ENCODE results near the gene PRR33.
"Not testable (repeated sequence)": the region's sequence is repeated elsewhere in the genome, so short reads cannot be mapped to it uniquely, and the experiment has no call there.

PRR33 gene

GRCh38 chr11:1876361-1877063, 15.2 kb downstream of the PRR33 start:
- H3K9me3 ChIP-seq (ENCODE audit: insufficient read depth, low read depth, low read length) = no peaks in the 10 kb centered on the region
- H2AFZ ChIP-seq (ENCODE audit: low read length) = no peak overlapping the region
- no peaks in the 10 kb centered on the region for H3K4me1 ChIP-seq (ENCODE audit: insufficient read depth, low read length, poor library complexity, severe bottlenecking)
- no peaks in the 10 kb centered on the region for H3K36me3 ChIP-seq (ENCODE audit: insufficient read depth, low read length)
- H3K4me3 ChIP-seq (ENCODE audit: low read length, poor library complexity, severe bottlenecking) = no peak overlapping the region
- H3K4me2 ChIP-seq (ENCODE audit: low read depth, low read length, poor library complexity, severe bottlenecking) = no peak overlapping the region
- no peaks in the 10 kb centered on the region for H3F3A ChIP-seq (ENCODE audit: low read depth)
- H3K27me3 ChIP-seq (ENCODE audit: insufficient read depth, low read length, poor library complexity, severe bottlenecking) = no peaks in the 10 kb centered on the region
- no peaks in the 10 kb centered on the region for H3K9me2 ChIP-seq (replicated peaks; ENCODE audit: low read depth, low read length)
- no peak overlapping the region for H3K9ac ChIP-seq (ENCODE audit: low read depth, low read length, poor library complexity, severe bottlenecking)
- peak; percentile 62 for TF ChIP-seq CTCF (conservative IDR thresholded peaks at IDR 0.05; ENCODE audit: low read length)
- TF ChIP-seq EZH2phosphoT487 (IDR thresholded peaks at IDR 0.05; ENCODE audit: borderline replicate concordance) = no peak
- peaks cover 4% of the 10 kb centered on the region for H4K20me1 ChIP-seq (ENCODE audit: insufficient read depth, low read length, poor library complexity, severe bottlenecking)
- H3K79me2 ChIP-seq (ENCODE audit: insufficient read depth, low read length) = peaks cover 7% of the 10 kb centered on the region; the same call in 1 of the 2 replicates

DNA sequence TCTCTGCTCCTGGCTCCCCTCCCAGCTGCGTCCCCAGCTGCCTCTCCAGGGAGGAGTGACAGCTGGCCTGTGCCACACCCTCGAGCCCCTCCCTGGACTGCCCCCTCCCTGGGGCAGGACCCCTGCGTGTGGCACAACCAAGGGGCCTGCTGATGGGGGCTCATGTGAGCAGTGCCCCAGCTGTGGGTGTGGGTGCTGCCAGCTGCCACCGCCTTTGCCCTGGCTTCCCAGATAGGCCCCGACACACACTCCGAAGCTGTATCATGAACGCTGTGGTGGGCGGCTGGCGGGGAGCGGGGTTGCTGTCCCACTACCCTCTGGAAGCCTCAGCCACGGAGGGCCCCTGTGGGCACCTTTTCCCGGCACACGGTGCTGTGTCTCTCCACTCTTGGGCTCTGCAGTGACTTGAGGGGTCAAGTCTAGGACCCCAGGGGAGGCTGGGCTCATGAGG, 15.8 kb downstream of the PRR33 start:
- not testable (repeated sequence) for H3K36me3 ChIP-seq (ENCODE audit: insufficient read depth, low read length); H3K9me2 ChIP-seq (replicated peaks; ENCODE audit: low read depth, low read length); H4K20me1 ChIP-seq (ENCODE audit: insufficient read depth, low read length, poor library complexity, severe bottlenecking); H3F3A ChIP-seq (ENCODE audit: low read depth); H3K9ac ChIP-seq (ENCODE audit: low read depth, low read length, poor library complexity, severe bottlenecking); H3K27me3 ChIP-seq (ENCODE audit: insufficient read depth, low read length, poor library complexity, severe bottlenecking); H3K79me2 ChIP-seq (ENCODE audit: insufficient read depth, low read length); H3K9me3 ChIP-seq (ENCODE audit: insufficient read depth, low read depth, low read length); H2AFZ ChIP-seq (ENCODE audit: low read length); H3K4me2 ChIP-seq (ENCODE audit: low read depth, low read length, poor library complexity, severe bottlenecking); H3K4me3 ChIP-seq (ENCODE audit: low read length, poor library complexity, severe bottlenecking); H3K4me1 ChIP-seq (ENCODE audit: insufficient read depth, low read length, poor library complexity, severe bottlenecking)

DNA sequence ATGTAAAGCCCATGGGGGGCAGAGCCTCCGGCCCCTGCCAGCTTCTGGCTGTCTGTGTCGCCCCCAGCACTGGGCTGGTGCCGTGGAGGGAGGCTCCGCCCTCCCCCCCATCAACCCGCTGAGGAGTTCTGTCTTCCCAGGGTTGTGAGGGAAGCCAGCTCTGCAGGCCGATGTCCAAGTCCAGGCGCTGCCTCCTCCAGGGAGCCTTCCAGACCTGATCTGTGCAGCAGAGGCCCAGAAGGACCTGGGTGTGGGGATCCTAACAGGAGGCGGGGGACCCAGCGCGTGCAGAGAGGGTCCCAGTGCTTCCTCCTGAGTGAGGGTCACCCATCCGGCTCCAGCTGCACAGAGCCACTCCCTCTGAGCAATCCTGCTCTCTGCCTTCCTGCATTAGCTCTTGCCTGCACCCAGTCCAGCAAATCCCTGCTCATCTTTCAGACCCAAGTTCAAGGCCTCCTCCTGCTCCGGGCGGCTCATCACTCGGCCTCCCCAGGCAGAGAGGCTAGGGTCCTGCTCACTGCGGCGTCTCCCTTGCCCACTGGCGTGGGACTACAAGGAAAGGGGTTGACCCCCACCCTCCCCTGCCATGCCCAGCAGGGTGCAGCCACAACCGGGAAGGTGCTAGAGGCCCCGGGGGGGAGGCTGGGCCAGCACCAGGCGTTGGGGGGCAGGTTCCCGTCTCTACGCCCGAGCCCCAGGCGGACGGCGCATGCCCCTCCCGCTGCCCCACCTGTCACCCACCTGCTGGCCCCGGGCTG, 16.4 kb downstream of the PRR33 start:
- no peak overlapping the region for H3K4me3 ChIP-seq (ENCODE audit: low read length, poor library complexity, severe bottlenecking)
- TF ChIP-seq EZH2phosphoT487 (IDR thresholded peaks at IDR 0.05; ENCODE audit: borderline replicate concordance) (no peak), CTCF (conservative IDR thresholded peaks at IDR 0.05; ENCODE audit: low read length) (no peak)
- no peak overlapping the region for H3K9ac ChIP-seq (ENCODE audit: low read depth, low read length, poor library complexity, severe bottlenecking)

DNA sequence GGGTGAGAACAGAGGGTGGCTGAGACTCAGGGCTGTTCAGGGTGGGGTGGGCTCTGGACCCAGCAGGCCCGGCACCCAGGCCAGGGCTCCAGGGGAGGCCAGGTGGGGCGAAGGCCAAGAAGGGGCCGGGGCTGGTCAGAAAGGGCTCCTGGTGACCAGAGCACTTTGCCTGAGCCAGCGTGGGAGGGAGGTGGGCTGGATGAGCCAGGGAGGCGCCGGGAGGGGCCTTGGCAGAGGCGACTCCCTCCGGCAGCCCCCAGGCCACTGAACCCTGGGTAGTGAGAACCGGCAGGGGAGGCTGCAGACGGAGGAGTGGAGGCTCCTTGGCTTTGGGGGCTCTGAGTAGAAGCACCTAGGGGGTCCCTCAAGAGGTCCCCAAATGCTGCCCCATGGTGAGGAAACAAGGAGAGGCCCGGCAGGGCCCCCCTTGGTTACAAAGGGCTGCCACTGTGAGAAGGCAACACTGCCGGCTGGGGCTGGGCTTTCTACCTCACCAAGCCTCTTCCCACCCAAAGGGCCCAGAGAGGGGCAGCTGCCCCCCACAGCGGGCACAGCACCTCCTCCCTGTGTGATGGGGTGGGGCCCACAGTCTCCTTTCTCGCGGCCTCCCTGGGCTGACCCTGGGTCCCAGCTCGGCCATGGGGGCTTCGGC, 17.1 kb downstream of the PRR33 start:
- H3K4me2 ChIP-seq (ENCODE audit: low read depth, low read length, poor library complexity, severe bottlenecking); H3K9ac ChIP-seq (ENCODE audit: low read depth, low read length, poor library complexity, severe bottlenecking); H3K9me2 ChIP-seq (replicated peaks; ENCODE audit: low read depth, low read length); H3K27me3 ChIP-seq (ENCODE audit: insufficient read depth, low read length, poor library complexity, severe bottlenecking); H3K4me3 ChIP-seq (ENCODE audit: low read length, poor library complexity, severe bottlenecking); H3K4me1 ChIP-seq (ENCODE audit: insufficient read depth, low read length, poor library complexity, severe bottlenecking); H3K36me3 ChIP-seq (ENCODE audit: insufficient read depth, low read length); H4K20me1 ChIP-seq (ENCODE audit: insufficient read depth, low read length, poor library complexity, severe bottlenecking); H2AFZ ChIP-seq (ENCODE audit: low read length); H3K9me3 ChIP-seq (ENCODE audit: insufficient read depth, low read depth, low read length); H3F3A ChIP-seq (ENCODE audit: low read depth): not testable (repeated sequence)
- peaks cover 12% of the 10 kb centered on the region; the same call in 1 of the 2 replicates for H3K79me2 ChIP-seq (ENCODE audit: insufficient read depth, low read length)

More for the DNA sequence above, 16.4 kb downstream of the PRR33 start:
- Histone ChIP-seq H3K36me3 (ENCODE audit: insufficient read depth, low read length) (no peaks in the 10 kb centered on the region), H3K9me2 (replicated peaks; ENCODE audit: low read depth, low read length) (no peaks in the 10 kb centered on the region), H4K20me1 (ENCODE audit: insufficient read depth, low read length, poor library complexity, severe bottlenecking) (peaks cover 4% of the 10 kb centered on the region), H2AFZ (ENCODE audit: low read length) (no peak overlapping the region), H3K4me1 (ENCODE audit: insufficient read depth, low read length, poor library complexity, severe bottlenecking) (no peaks in the 10 kb centered on the region), H3K9me3 (ENCODE audit: insufficient read depth, low read depth, low read length) (no peaks in the 10 kb centered on the region), H3K79me2 (ENCODE audit: insufficient read depth, low read length) (peaks cover 7% of the 10 kb centered on the region; the same call in 1 of the 2 replicates), H3K27me3 (ENCODE audit: insufficient read depth, low read length, poor library complexity, severe bottlenecking) (no peaks in the 10 kb centered on the region), H3K4me2 (ENCODE audit: low read depth, low read length, poor library complexity, severe bottlenecking) (no peak overlapping the region), H3F3A (ENCODE audit: low read depth) (no peaks in the 10 kb centered on the region)

DNA sequence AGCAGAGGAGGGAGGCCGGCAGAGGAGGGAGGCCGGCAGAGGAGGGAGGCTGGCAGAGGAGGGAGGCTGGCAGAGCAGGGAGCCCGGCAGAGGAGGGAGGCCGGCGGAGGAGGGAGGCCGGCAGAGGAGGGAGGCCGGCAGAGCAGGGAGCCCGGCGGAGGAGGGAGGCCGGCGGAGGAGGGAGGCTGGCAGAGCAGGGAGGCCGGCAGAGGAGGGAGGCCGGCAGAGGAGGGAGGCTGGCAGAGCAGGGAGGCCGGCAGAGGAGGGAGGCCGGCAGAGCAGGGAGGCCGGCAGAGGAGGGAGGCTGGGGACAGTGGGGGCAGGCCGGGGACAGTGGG, 17.9 kb downstream of the PRR33 start:
- not testable (repeated sequence) for H3K4me3 ChIP-seq (ENCODE audit: low read length, poor library complexity, severe bottlenecking); H3K4me2 ChIP-seq (ENCODE audit: low read depth, low read length, poor library complexity, severe bottlenecking); H3K9me3 ChIP-seq (ENCODE audit: insufficient read depth, low read depth, low read length); H3K27me3 ChIP-seq (ENCODE audit: insufficient read depth, low read length, poor library complexity, severe bottlenecking); H3K9ac ChIP-seq (ENCODE audit: low read depth, low read length, poor library complexity, severe bottlenecking); H4K20me1 ChIP-seq (ENCODE audit: insufficient read depth, low read length, poor library complexity, severe bottlenecking); H3K36me3 ChIP-seq (ENCODE audit: insufficient read depth, low read length); H3K9me2 ChIP-seq (replicated peaks; ENCODE audit: low read depth, low read length); H3F3A ChIP-seq (ENCODE audit: low read depth); H3K4me1 ChIP-seq (ENCODE audit: insufficient read depth, low read length, poor library complexity, severe bottlenecking); H2AFZ ChIP-seq (ENCODE audit: low read length)
- H3K79me2 ChIP-seq (ENCODE audit: insufficient read depth, low read length) = peaks cover 12% of the 10 kb centered on the region; the same call in 1 of the 2 replicates
